SK-N-SH treated with all-trans-retinoic acid at 6 μM for 48 hours (cell line): ENCODE data around the gene DNTT.

Source experiments
- ATAC-seq: fragments of 200-7000 bp; cut with Tn5 transposase; 3 replicates; pipeline ENCODE4 v1.9.1; 2020; ENCODE audit warnings: mild to moderate bottlenecking, moderate library complexity
- ARNTL ChIP-seq: fragments of 450-650 bp; formaldehyde crosslinking; IDR thresholded peaks from 2 replicates; pipeline ENCODE4 v1.5.0; 2020; ENCODE audit warnings: low read depth, mild to moderate bottlenecking, moderate library complexity, borderline replicate concordance
- CSDC2 ChIP-seq: fragments of 250-450 bp; sonication (Bioruptor Pico); IDR thresholded peaks from 2 replicates; pipeline ENCODE4 v1.5.0; 2020; ENCODE audit warnings: mild to moderate bottlenecking, moderate library complexity
- GLIS3 ChIP-seq: fragments of 250-450 bp; sonication (Bioruptor Pico); IDR thresholded peaks from 2 replicates; pipeline ENCODE4 v1.5.0; 2020; ENCODE audit warnings: mild to moderate bottlenecking, moderate library complexity
- ISL1 ChIP-seq: fragments of 250-450 bp; sonication (Bioruptor Pico); IDR thresholded peaks from 2 replicates; pipeline ENCODE4 v2.1.2; 2022; ENCODE audit warnings: mild to moderate bottlenecking, moderate library complexity
- OSR1 ChIP-seq: fragments of 250-450 bp; sonication (Bioruptor Pico); IDR thresholded peaks from 2 replicates; pipeline ENCODE4 v1.8.0; 2022; ENCODE audit warnings: moderate library complexity, mild to moderate bottlenecking, inconsistent platforms
- PATZ1 ChIP-seq: fragments of 250-450 bp; sonication (Bioruptor Pico); IDR thresholded peaks from 2 replicates; pipeline ENCODE4 v1.8.0; 2020; ENCODE audit warnings: mild to moderate bottlenecking, moderate library complexity, borderline replicate concordance
- POU6F1 ChIP-seq: fragments of 250-450 bp; sonication (Bioruptor Pico); IDR thresholded peaks from 2 replicates; pipeline ENCODE4 v1.8.0; 2021; ENCODE audit warnings: low read depth, mild to moderate bottlenecking, moderate library complexity, borderline replicate concordance
- PPARA ChIP-seq: fragments of 250-450 bp; sonication (Bioruptor Pico); IDR thresholded peaks from 2 replicates; pipeline ENCODE4 v1.5.0; 2020; ENCODE audit warnings: mild to moderate bottlenecking, borderline replicate concordance
- SNAI2 ChIP-seq: fragments of 250-450 bp; sonication (Bioruptor Pico); IDR thresholded peaks from 2 replicates; pipeline ENCODE4 v1.5.0; 2020; ENCODE audit warnings: mild to moderate bottlenecking, moderate library complexity
- TCF4 ChIP-seq: fragments of 250-450 bp; sonication (Bioruptor Pico); IDR thresholded peaks from 2 replicates; pipeline ENCODE4 v1.8.0; 2021; ENCODE audit warnings: mild to moderate bottlenecking, moderate library complexity, borderline replicate concordance
- ZC3H10 ChIP-seq: fragments of 250-450 bp; sonication (Bioruptor Pico); IDR thresholded peaks from 2 replicates; pipeline ENCODE4 v1.5.1; 2021; ENCODE audit warnings: mild to moderate bottlenecking, moderate library complexity
- ZFP3 ChIP-seq: fragments of 250-450 bp; sonication (Bioruptor Pico); IDR thresholded peaks from 2 replicates; pipeline ENCODE4 v1.5.0; 2020; ENCODE audit warnings: mild to moderate bottlenecking, moderate library complexity
- ZFP30 ChIP-seq: fragments of 450-650 bp; formaldehyde crosslinking; IDR thresholded peaks from 2 replicates; pipeline ENCODE4 v1.5.0; 2022; ENCODE audit warnings: mild to moderate bottlenecking, moderate library complexity
- ZNF565 ChIP-seq: fragments of 450-650 bp; formaldehyde crosslinking; conservative IDR thresholded peaks from 2 replicates; pipeline ENCODE4 v1.5.0; 2020; ENCODE audit warnings: low read depth, mild to moderate bottlenecking, moderate library complexity
- ZNF70 ChIP-seq: fragments of 450-650 bp; formaldehyde crosslinking; IDR thresholded peaks from 2 replicates; pipeline ENCODE4 v1.5.0; 2020; ENCODE audit warnings: mild to moderate bottlenecking, moderate library complexity
- ZNF8 ChIP-seq: fragments of 450-650 bp; formaldehyde crosslinking; IDR thresholded peaks from 2 replicates; pipeline ENCODE4 v1.5.0; 2020; ENCODE audit warnings: mild to moderate bottlenecking, moderate library complexity
- TF ChIP-seq, protein P1 (sequence below): fragments of 250-450 bp; sonication (Bioruptor Pico); IDR thresholded peaks from 2 replicates; pipeline ENCODE4 v1.5.0; 2020; ENCODE audit warnings: mild to moderate bottlenecking, moderate library complexity

DNTT gene

DNA sequence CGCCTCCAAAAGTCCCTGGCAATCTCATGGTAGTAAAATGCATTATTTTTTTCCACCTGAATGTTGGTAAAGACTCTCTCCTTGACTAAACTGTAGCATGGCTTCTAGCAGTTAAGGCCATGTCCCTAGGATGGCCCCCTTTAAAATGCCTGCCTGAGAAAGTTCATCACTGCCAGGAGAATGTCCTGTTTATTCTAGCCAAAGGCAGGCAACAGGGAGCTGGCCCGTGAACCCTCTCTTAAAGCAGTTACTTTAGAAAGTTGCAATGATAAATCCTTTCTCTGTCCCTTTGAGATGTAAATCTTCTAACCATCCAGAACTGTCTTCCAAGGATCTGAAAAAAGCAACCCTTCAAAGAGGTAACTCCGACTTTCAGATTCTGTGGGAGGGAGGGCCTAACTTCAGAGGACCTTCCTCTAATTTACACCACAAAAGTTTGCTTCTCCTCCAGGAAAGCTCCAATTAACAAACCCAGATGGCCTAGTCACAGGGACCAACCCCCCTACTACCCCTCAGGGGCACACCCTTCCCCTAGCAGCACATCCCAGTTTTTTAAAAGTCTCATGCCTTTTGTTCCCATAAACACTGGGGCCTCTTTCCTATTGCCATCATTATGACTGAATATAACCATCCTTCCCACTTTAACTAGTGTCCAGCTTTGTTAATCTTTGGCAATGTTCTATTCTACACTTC lies 5.5 kb downstream of the DNTT start (continued):
- TF ChIP-seq PATZ1 (CRISPR knock-in tag): no peak
- no peak for TF ChIP-seq ZNF8 (CRISPR knock-in tag)
- TF ChIP-seq, protein P1, sequence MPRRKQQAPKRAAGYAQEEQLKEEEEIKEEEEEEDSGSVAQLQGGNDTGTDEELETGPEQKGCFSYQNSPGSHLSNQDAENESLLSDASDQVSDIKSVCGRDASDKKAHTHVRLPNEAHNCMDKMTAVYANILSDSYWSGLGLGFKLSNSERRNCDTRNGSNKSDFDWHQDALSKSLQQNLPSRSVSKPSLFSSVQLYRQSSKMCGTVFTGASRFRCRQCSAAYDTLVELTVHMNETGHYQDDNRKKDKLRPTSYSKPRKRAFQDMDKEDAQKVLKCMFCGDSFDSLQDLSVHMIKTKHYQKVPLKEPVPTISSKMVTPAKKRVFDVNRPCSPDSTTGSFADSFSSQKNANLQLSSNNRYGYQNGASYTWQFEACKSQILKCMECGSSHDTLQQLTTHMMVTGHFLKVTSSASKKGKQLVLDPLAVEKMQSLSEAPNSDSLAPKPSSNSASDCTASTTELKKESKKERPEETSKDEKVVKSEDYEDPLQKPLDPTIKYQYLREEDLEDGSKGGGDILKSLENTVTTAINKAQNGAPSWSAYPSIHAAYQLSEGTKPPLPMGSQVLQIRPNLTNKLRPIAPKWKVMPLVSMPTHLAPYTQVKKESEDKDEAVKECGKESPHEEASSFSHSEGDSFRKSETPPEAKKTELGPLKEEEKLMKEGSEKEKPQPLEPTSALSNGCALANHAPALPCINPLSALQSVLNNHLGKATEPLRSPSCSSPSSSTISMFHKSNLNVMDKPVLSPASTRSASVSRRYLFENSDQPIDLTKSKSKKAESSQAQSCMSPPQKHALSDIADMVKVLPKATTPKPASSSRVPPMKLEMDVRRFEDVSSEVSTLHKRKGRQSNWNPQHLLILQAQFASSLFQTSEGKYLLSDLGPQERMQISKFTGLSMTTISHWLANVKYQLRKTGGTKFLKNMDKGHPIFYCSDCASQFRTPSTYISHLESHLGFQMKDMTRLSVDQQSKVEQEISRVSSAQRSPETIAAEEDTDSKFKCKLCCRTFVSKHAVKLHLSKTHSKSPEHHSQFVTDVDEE: no peak
- no peak for TF ChIP-seq CSDC2 (CRISPR knock-in tag)
- no peak for TF ChIP-seq ZNF70 (CRISPR knock-in tag)
- TF ChIP-seq ZFP3 (CRISPR knock-in tag): no peak
- no peak for TF ChIP-seq GLIS3 (CRISPR knock-in tag)
- no peak for TF ChIP-seq ARNTL (CRISPR knock-in tag)
- TF ChIP-seq, all 23 proteins: peak for 0

- TF ChIP-seq POU6F1: no peak
- TF ChIP-seq PATZ1 (CRISPR knock-in tag): no peak
- no peak for ATAC-seq
These were observed 6.1 kb downstream of the DNTT start for GRCh38 chr10:96310321-96310669.

- no peak for TF ChIP-seq ZFP30 (CRISPR knock-in tag)
- no peak for TF ChIP-seq ZFP3 (CRISPR knock-in tag)
- no peak for TF ChIP-seq ZNF8 (CRISPR knock-in tag)
- no peak for TF ChIP-seq SNAI2 (CRISPR knock-in tag)
- TF ChIP-seq GLIS3 (CRISPR knock-in tag): no peak
- no peak for TF ChIP-seq PPARA (CRISPR knock-in tag)
- no peak for TF ChIP-seq ZNF565 (CRISPR knock-in tag)
- TF ChIP-seq, protein P1: no peak
- no peak for TF ChIP-seq ZC3H10 (CRISPR knock-in tag)
- no peak for TF ChIP-seq TCF4
- no peak for TF ChIP-seq ZNF70 (CRISPR knock-in tag)
- TF ChIP-seq ARNTL (CRISPR knock-in tag): no peak
- no peak for TF ChIP-seq OSR1 (CRISPR knock-in tag)
- TF ChIP-seq CSDC2 (CRISPR knock-in tag): no peak
- TF ChIP-seq ISL1 (CRISPR knock-in tag): no peak
These were observed 7.0 kb downstream of the DNTT start for GRCh38 chr10:96311180-96311715.

More at GRCh38 chr10:96311180-96311715, 7.0 kb downstream of the DNTT start:
- ATAC-seq: no peak
